GM21737 (cell line): ENCODE results near the gene CEP72.
"Not testable (repeated sequence)": the region's sequence is repeated elsewhere in the genome, so short reads cannot be mapped to it uniquely, and the experiment has no call there.

Source experiments
- ATAC-seq: cut with Tn5 transposase; IDR thresholded peaks from one replicate; pipeline ENCODE4 v1.9.1; 2021; ENCODE audit warnings: mild to moderate bottlenecking, moderate library complexity; ENCODE audit not compliant: unreplicated experiment

CEP72 gene

GRCh38 chr5:669111-669841 lies 57.1 kb downstream of the CEP72 start:
- no peak for ATAC-seq

- ATAC-seq: no peak
Measured at GRCh38 chr5:669842-670395, 57.8 kb downstream of the CEP72 start.

GRCh38 chr5:670396-671270 lies 58.5 kb downstream of the CEP72 start:
- no peak for ATAC-seq

- no peak for ATAC-seq
Measured at GRCh38 chr5:671459-672328, 59.6 kb downstream of the CEP72 start.

GRCh38 chr5:672329-673160 lies 60.4 kb downstream of the CEP72 start:
- ATAC-seq: no peak

- no peak for ATAC-seq
Measured at GRCh38 chr5:673161-673830, 61.2 kb downstream of the CEP72 start.

GRCh38 chr5:673831-674629 lies 61.9 kb downstream of the CEP72 start:
- ATAC-seq: no peak

- no peak for ATAC-seq
Measured at GRCh38 chr5:674630-675011, 62.5 kb downstream of the CEP72 start.

GRCh38 chr5:675111-675870 lies 63.2 kb downstream of the CEP72 start:
- no peak for ATAC-seq

GRCh38 chr5:675871-676698 lies 63.9 kb downstream of the CEP72 start:
- no peak for ATAC-seq

GRCh38 chr5:676699-677076 lies 64.5 kb downstream of the CEP72 start:
- ATAC-seq: no peak

GRCh38 chr5:677131-678101 lies 65.3 kb downstream of the CEP72 start:
- ATAC-seq: no peak

- ATAC-seq: not testable (repeated sequence)
Measured at GRCh38 chr5:678521-678920, 66.4 kb downstream of the CEP72 start.

- ATAC-seq: not testable (repeated sequence)
Measured at GRCh38 chr5:679166-679895, 67.2 kb downstream of the CEP72 start.

- ATAC-seq: not testable (repeated sequence)
Measured at GRCh38 chr5:680118-680795, 68.1 kb downstream of the CEP72 start.
